Kidney epithelial cell (primary cell): Measurements from ENCODE around the gene SMOC1. TPM values are rescaled to one million over a fixed set of nuclear protein-coding genes. Genes with fewer than 3 reads are reported as not detected.

Source experiments
- DNase-seq: peaks from one replicate; pipeline ENCODE4 v3.0.0-alpha.2; 2010; ENCODE audit warnings: low read depth
- H3K27me3 ChIP-seq: 2 replicates; pipeline ENCODE4 v1.6.0; 2011; ENCODE audit warnings: low read length; ENCODE audit not compliant: control insufficient read depth, insufficient read depth
- H3K36me3 ChIP-seq: 2 replicates; pipeline ENCODE4 v1.5.1; 2011; ENCODE audit warnings: low read length; ENCODE audit not compliant: control insufficient read depth, insufficient read depth
- H3K4me3 ChIP-seq: 2 replicates; pipeline ENCODE4 v1.5.1; 2011; ENCODE audit warnings: low read depth, mild to moderate bottlenecking, control low read depth, low read length
- total RNA-seq: library from RNA; depleted of rRNA; stranded (reverse); fragments of >200 nt; gene quantifications from 2 replicates; pipeline ENCODE4 v1.2.3, GENCODE V29; 2015
- TF ChIP-seq, protein P1 (sequence below): IDR thresholded peaks from 2 replicates; pipeline ENCODE4 v1.5.1; 2011; ENCODE audit warnings: mild to moderate bottlenecking, moderate library complexity, low read length, control low read depth, inconsistent platforms; ENCODE audit not compliant: insufficient read depth, poor library complexity, severe bottlenecking

SMOC1 gene
- total RNA-seq, 1 donor from 2014 or later = 2.7 TPM

DNA sequence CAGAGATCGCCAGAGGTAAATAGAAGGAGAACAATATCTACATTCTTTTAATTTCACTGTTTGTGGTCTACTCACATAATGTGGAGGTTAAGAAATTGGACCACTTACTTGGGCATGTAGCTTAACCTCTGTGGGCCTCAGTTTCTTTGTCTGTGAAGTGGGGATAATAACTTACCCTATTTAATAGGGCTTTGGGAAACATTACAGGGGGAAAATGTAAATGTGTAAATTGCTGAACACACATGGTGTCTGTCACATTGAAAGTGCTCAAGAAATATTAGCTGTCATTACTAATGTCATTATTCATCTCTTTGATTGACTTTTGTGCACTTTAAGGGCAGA lies 169.1 kb downstream of the SMOC1 start:
- H3K4me3 ChIP-seq = no peak overlapping the region
- TF ChIP-seq, protein P1, sequence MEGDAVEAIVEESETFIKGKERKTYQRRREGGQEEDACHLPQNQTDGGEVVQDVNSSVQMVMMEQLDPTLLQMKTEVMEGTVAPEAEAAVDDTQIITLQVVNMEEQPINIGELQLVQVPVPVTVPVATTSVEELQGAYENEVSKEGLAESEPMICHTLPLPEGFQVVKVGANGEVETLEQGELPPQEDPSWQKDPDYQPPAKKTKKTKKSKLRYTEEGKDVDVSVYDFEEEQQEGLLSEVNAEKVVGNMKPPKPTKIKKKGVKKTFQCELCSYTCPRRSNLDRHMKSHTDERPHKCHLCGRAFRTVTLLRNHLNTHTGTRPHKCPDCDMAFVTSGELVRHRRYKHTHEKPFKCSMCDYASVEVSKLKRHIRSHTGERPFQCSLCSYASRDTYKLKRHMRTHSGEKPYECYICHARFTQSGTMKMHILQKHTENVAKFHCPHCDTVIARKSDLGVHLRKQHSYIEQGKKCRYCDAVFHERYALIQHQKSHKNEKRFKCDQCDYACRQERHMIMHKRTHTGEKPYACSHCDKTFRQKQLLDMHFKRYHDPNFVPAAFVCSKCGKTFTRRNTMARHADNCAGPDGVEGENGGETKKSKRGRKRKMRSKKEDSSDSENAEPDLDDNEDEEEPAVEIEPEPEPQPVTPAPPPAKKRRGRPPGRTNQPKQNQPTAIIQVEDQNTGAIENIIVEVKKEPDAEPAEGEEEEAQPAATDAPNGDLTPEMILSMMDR = no peak
- no peak for DNase-seq

DNA sequence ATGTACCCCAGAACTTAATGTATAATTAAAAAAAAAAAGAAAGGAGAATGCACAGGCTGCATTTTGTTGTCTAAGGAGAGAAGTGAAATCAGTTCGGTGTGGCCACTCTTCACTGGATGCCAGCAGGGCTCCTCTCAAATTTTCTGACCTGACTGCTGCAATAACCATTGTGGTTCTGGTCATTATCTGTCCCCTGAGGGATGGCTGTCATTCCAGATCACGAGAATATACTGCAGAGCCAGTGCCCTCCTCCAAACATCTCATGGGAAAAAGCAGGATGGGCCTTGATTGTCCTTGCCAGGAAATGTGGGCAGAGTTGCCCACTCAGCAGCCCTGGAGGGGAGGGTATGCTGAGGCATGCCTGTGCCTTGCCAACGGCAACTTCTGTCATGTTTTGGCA lies 170.4 kb downstream of the SMOC1 start:
- no peaks in the 10 kb centered on the region for H3K36me3 ChIP-seq
- peaks cover 2% of the 10 kb centered on the region for H3K27me3 ChIP-seq
- no peak overlapping the region for H3K4me3 ChIP-seq
- TF ChIP-seq, protein P1 = no peak
- DNase-seq = no peak

More for the DNA sequence above, 169.1 kb downstream of the SMOC1 start:
- H3K36me3 ChIP-seq = no peaks in the 10 kb centered on the region
- H3K27me3 ChIP-seq = peaks cover 2% of the 10 kb centered on the region

DNA sequence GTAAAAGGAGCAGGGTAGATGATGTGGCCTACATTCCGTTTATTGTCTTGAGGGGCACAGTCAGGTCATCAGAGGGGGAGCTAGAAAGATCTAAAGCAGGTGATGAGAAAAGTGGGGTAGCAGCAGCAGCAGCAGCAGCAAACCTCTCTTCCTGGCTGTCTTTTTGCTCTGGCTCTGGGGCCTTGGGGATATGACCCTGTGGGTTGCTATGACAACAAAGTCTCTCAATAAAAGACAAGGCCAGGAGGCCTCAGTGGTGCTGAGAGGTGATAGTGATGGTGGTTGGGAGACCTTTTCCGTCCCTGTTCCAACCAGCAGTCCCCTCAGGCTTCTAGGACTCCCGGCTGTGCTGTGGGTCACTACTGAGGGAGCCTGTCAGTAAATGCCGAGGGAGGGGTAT lies 170.9 kb downstream of the SMOC1 start:
- no peak overlapping the region for H3K4me3 ChIP-seq
- no peak for DNase-seq
- H3K27me3 ChIP-seq = peaks cover 2% of the 10 kb centered on the region
- H3K36me3 ChIP-seq = no peaks in the 10 kb centered on the region
- TF ChIP-seq, protein P1 = no peak

DNA sequence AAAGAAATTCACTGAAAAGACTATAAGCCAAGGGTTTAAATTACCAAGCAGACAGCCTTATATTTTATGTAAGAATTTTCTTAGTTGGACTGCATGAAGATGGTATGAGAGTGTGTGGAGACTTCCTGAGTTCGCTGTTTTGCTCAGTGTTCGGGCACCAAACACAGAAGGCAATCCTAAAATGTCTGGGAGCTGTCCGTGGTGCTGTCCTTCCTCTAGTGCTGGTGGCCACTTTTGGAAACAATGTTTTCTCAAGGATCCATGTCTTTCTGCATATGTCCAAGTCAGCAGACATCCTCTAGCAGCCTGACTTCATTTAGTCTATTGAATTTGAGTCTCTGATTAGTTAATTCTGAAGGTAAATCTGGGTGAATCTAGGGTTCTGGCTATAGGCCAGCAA lies 173.8 kb downstream of the SMOC1 start:
- Histone ChIP-seq H3K36me3 (no peaks in the 10 kb centered on the region), H3K27me3 (no peaks in the 10 kb centered on the region), H3K4me3 (no peak overlapping the region)
- no peak for DNase-seq
- TF ChIP-seq, protein P1 = no peak

DNA sequence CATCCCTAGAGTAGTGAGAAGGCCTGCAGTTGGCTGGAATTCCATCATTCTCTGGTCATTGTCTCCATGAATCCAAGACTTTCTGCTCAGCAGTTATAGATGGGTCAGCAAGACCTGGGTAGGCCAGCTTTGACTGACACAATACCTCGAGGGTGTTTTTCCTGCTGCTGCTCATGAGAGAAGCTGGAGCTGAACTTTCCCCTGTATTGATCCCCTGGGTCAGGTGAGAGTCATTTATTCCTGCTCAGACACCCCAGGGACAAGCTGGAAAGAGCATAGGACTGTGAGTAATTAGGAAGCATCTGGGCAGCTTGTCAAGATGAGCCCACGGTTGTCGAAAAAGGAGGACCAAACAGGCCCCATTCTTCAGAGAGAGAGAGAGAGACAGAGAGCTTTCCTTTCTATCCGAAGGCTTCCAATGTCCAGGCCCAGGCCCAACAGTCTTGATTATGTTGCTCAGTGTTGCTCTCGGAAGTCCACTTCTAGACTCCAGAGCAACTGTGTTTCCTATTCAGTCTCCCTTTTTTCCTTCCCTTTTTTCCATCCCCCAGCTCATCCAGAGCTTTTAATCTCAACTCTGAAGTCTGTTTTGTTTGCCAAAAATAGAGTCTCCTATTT lies 178.4 kb downstream of the SMOC1 start:
- TF ChIP-seq, protein P1 = no peak

DNA sequence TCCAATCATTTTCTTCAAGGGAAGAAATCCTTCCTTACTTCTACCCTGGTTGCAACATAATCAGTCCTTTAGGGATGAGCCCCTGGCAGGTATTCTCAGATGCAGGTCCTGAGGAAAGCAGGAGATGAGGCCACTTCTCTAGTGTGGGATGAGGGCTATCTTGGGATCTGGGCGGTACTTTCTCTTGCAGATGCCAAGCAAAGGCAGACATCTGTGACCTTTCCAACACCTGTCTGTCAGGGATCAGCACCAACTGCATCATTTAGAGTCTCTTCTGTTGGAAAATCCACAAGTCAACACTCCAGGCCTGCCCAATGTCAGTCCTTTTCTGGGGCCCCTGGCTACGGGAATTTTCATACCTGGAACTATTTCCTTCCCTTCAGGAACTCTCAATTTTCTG lies 180.3 kb downstream of the SMOC1 start:
- H3K36me3 ChIP-seq = no peaks in the 10 kb centered on the region
- H3K4me3 ChIP-seq = no peak overlapping the region
- no peaks in the 10 kb centered on the region for H3K27me3 ChIP-seq
- TF ChIP-seq, protein P1 = no peak
- DNase-seq = no peak

More for the DNA sequence above, 178.4 kb downstream of the SMOC1 start:
- no peak for DNase-seq
- Histone ChIP-seq H3K4me3 (no peak overlapping the region), H3K36me3 (no peaks in the 10 kb centered on the region), H3K27me3 (no peaks in the 10 kb centered on the region)
